Mammary microvascular endothelial cell (primary cell): ENCODE data around the gene SMARCA5. TPM values are rescaled to one million over a fixed set of nuclear protein-coding genes. Genes with fewer than 3 reads are reported as not detected.

ENCODE experiments used
- total RNA-seq: library from RNA; depleted of rRNA; stranded (reverse); fragments of >200 nt; gene quantifications from 2 replicates; pipeline ENCODE4 v1.2.3, GENCODE V29; 2015

Gene SMARCA5
- 35.0 and 37.6 TPM in 2 replicates for total RNA-seq

GRCh38 chr4:143513314-143514168 is at the start of gene SMARCA5:
Gene SMARCA5, plus strand, starts transcription at chr4:143513702. Its CDS starts 223 bp downstream, at chr4:143513925.

Other genes starting within 250 kb of the SMARCA5 start
- 4.6 and 5.5 TPM in 2 replicates for gene GAB1, start 176.8 kb upstream of the SMARCA5 start, total RNA-seq
- 0.20 and 0.25 TPM in 2 replicates for gene FREM3, start 187.0 kb downstream of the SMARCA5 start, total RNA-seq